CD4-positive, alpha-beta T cell treated with Interleukin-4 for 1 hour (primary cell): ENCODE results near the gene FAHD2A.
"Not testable (repeated sequence)": the region's sequence is repeated elsewhere in the genome, so short reads cannot be mapped to it uniquely, and the experiment has no call there.

Source experiments
- DNase-seq, 2 donors: peaks; one replicate each; pipeline ENCODE4 v3.0.0-alpha.2; 2020 to 2022

The FAHD2A gene

GRCh38 chr2:95402370-95403203 lies at the start of gene FAHD2A:
Gene FAHD2A, plus strand, starts transcription at chr2:95402708. Its CDS starts 2,851 bp downstream, at chr2:95405559.
- peak; percentile 91 for DNase-seq

GRCh38 chr2:95353055-95353575 lies 49.4 kb upstream of the FAHD2A start:
- DNase-seq, result peak in 1 of 2 donors; percentile 8

- DNase-seq, result peak in 1 of 2 donors; percentile 10
Observed at GRCh38 chr2:95353613-95354468, 48.7 kb upstream of the FAHD2A start.

GRCh38 chr2:95354469-95354901 lies 48.0 kb upstream of the FAHD2A start:
- no peak for DNase-seq

GRCh38 chr2:95354925-95355324 lies 47.6 kb upstream of the FAHD2A start:
- DNase-seq, result no peak

- not testable (repeated sequence) for DNase-seq
Observed at GRCh38 chr2:95355486-95355885, 47.0 kb upstream of the FAHD2A start.

GRCh38 chr2:95356821-95357700 lies 45.4 kb upstream of the FAHD2A start:
- DNase-seq, result no peak

GRCh38 chr2:95357717-95358280 lies 44.7 kb upstream of the FAHD2A start:
- peak in 1 of 2 donors; percentile 8 for DNase-seq

- DNase-seq, result no peak
Observed at GRCh38 chr2:95359031-95359430, 43.5 kb upstream of the FAHD2A start.

- DNase-seq, result no peak
Observed at GRCh38 chr2:95359501-95359930, 43.0 kb upstream of the FAHD2A start.

- DNase-seq, result peak in 1 of 2 donors; percentile 3
Observed at GRCh38 chr2:95361216-95361980, 41.1 kb upstream of the FAHD2A start.

GRCh38 chr2:95362486-95362885 lies 40.0 kb upstream of the FAHD2A start:
- DNase-seq, result peak in 1 of 2 donors; percentile 1

- no peak for DNase-seq
Observed at GRCh38 chr2:95366514-95366913, 36.0 kb upstream of the FAHD2A start.

GRCh38 chr2:95372216-95372829 lies 30.2 kb upstream of the FAHD2A start:
- peak in 1 of 2 donors; percentile 10 for DNase-seq

GRCh38 chr2:95372845-95373244 lies 29.7 kb upstream of the FAHD2A start:
- no peak for DNase-seq

- DNase-seq, result no peak
Observed at GRCh38 chr2:95374029-95374428, 28.5 kb upstream of the FAHD2A start.

- no peak for DNase-seq
Observed at GRCh38 chr2:95374451-95374920, 28.0 kb upstream of the FAHD2A start.

GRCh38 chr2:95374921-95375471 lies 27.5 kb upstream of the FAHD2A start:
- no peak for DNase-seq

- no peak for DNase-seq
Observed at GRCh38 chr2:95375532-95376150, 26.9 kb upstream of the FAHD2A start.
